GM12878 (cell line): ENCODE measurements around the gene EMSY. TPM values are rescaled to one million over a fixed set of nuclear protein-coding genes. Genes with fewer than 3 reads are reported as not detected.

Source experiments
- ATAC-seq: fragments of 200-7000 bp; cut with Tn5 transposase; 3 replicates; pipeline ENCODE4 v1.9.1; 2020; ENCODE audit warnings: mild to moderate bottlenecking, moderate library complexity
- BruUV-seq: library from RNA; stranded (reverse); fragments of 400-500 nt; replicated peaks from 2 replicates; lab custom pipeline; 2021; lab: Mats Ljungman, UMichigan
- CTCF ChIA-PET: fragments of 300-600 bp; sonication (Branson Sonifier 250); formaldehyde crosslinking; extraction: SDS; loops from one replicate; lab custom pipeline; 2021; ENCODE audit warnings: inconsistent platforms; lab: Yijun Ruan, JAX
- POLR2A ChIA-PET: fragments of 350-600 bp; formaldehyde crosslinking; extraction: SDS; loops from one replicate; lab custom pipeline; 2021; ENCODE audit warnings: inconsistent platforms; lab: Charles Lee
- RAD21 ChIA-PET: fragments of 300-600 bp; sonication (Branson Sonifier 250); formaldehyde crosslinking; loops from one replicate; lab custom pipeline; 2023; ENCODE audit warnings: antibody characterized with exemption; ENCODE audit not compliant: unreplicated experiment; lab: Charles Lee
- SMC1A ChIA-PET: fragments of 300-600 bp; sonication (Branson Sonifier 250); formaldehyde crosslinking; loops from one replicate; lab custom pipeline; 2023; ENCODE audit not compliant: unreplicated experiment, uncharacterized antibody; lab: Charles Lee
- DNase-seq: peaks from one replicate; pipeline ENCODE4 v3.0.0-alpha.2; 2011; ENCODE audit warnings: low read depth, low spot score
- FAIRE-seq: peaks from 3 replicates; lab custom pipeline; 2011; peaks lifted over from hg19 to GRCh38; lab: Jason Lieb, UNC
- H2AFZ ChIP-seq: 2 replicates; pipeline ENCODE4 v1.6.0; 2011; ENCODE audit warnings: low read depth, low read length, control low read depth; ENCODE audit not compliant: control insufficient read depth
- H3K27ac ChIP-seq: 2 replicates; pipeline ENCODE4 v1.5.1; 2011; ENCODE audit warnings: control low read depth; ENCODE audit not compliant: control insufficient read depth, insufficient read depth
- H3K27me3 ChIP-seq, 2 experiments: replicated peaks in 1 of 2; 2 replicates each; pipeline versions ENCODE4 v1.6.0 to v1.6.1; 2011; ENCODE audit warnings: low read length in 1 of 2; ENCODE audit not compliant: control insufficient read depth in 2 of 2, insufficient read depth in 2 of 2
- H3K36me3 ChIP-seq, 2 experiments: 2 replicates each; pipeline ENCODE4 v1.5.1; 2011; ENCODE audit warnings: low read length in 1 of 2; ENCODE audit not compliant: control insufficient read depth in 2 of 2, insufficient read depth in 2 of 2
- H3K4me1 ChIP-seq: 2 replicates; pipeline ENCODE4 v1.6.1; 2011; ENCODE audit warnings: mild to moderate bottlenecking, low read length, moderate library complexity, mixed read lengths; ENCODE audit not compliant: control insufficient read depth, insufficient read depth
- H3K4me2 ChIP-seq: 2 replicates; pipeline ENCODE4 v1.6.0; 2011; ENCODE audit warnings: control low read depth; ENCODE audit not compliant: control insufficient read depth, insufficient read depth
- H3K4me3 ChIP-seq: fragments of 200-600 bp; sonication (generic); 2 replicates; pipeline ENCODE4 v1.5.1; 2016
- H3K79me2 ChIP-seq: 2 replicates; pipeline ENCODE4 v1.6.0; 2011; ENCODE audit warnings: low read length; ENCODE audit not compliant: control insufficient read depth, insufficient read depth
- H3K9ac ChIP-seq: 2 replicates; pipeline ENCODE4 v1.8.0; 2011; ENCODE audit warnings: low read length, control low read depth, mixed read lengths; ENCODE audit not compliant: control insufficient read depth, insufficient read depth
- H3K9me3 ChIP-seq: replicated peaks from 3 replicates; pipeline ENCODE4 v1.5.1; 2011; ENCODE audit warnings: mild to moderate bottlenecking, low read length; ENCODE audit not compliant: control insufficient read depth, insufficient read depth
- H4K20me1 ChIP-seq: 2 replicates; pipeline ENCODE4 v1.6.0; 2011; ENCODE audit not compliant: control insufficient read depth, insufficient read depth
- BACH1 ChIP-seq: fragments of 450-650 bp; IDR thresholded peaks from 2 replicates; pipeline ENCODE4 v1.6.1; 2017; ENCODE audit warnings: mild to moderate bottlenecking, borderline replicate concordance
- EED ChIP-seq: sonication (generic); IDR thresholded peaks from 2 replicates; pipeline ENCODE4 v1.6.1; 2016; ENCODE audit warnings: antibody characterized with exemption, low read depth
- EGR1 ChIP-seq, 2 experiments: IDR thresholded peaks; 1 replicate in 1 of 2; 2 replicates in 1 of 2; pipeline ENCODE4 v1.6.1; 2011 to 2012; ENCODE audit warnings: low read depth in 2 of 2, low read length in 2 of 2, borderline replicate concordance in 1 of 2, mild to moderate bottlenecking in 1 of 2, moderate library complexity in 1 of 2
- FOXK2 ChIP-seq: fragments of 450-650 bp; IDR thresholded peaks from 2 replicates; pipeline ENCODE4 v1.6.1; 2017; ENCODE audit warnings: mild to moderate bottlenecking, moderate library complexity
- HDAC2 ChIP-seq: fragments of 200-600 bp; sonication (generic); IDR thresholded peaks from 2 replicates; pipeline ENCODE4 v1.6.1; 2017
- IKZF1 ChIP-seq: fragments of 450-650 bp; conservative IDR thresholded peaks from 2 replicates; pipeline ENCODE4 v1.6.1; 2017; ENCODE audit warnings: antibody characterized with exemption, mild to moderate bottlenecking
- RFX5 ChIP-seq: IDR thresholded peaks from 2 replicates; pipeline ENCODE4 v1.6.1; 2011; ENCODE audit warnings: low read depth, low read length, improper control_type of control experiment
- SIN3A ChIP-seq: IDR thresholded peaks from 2 replicates; pipeline ENCODE4 v1.6.1; 2012; ENCODE audit warnings: low read depth, low read length, improper control_type of control experiment
- SRF ChIP-seq, 2 experiments: IDR thresholded peaks; 2 replicates each; pipeline ENCODE4 v1.6.1; 2011; ENCODE audit warnings: low read depth in 2 of 2, low read length in 2 of 2, mild to moderate bottlenecking in 1 of 2, moderate library complexity in 1 of 2
- WRNIP1 ChIP-seq: IDR thresholded peaks from 2 replicates; pipeline ENCODE4 v1.6.1; 2011; ENCODE audit warnings: low read depth, low read length, improper control_type of control experiment, borderline replicate concordance
- ZBTB4 ChIP-seq: fragments of 450-650 bp; formaldehyde crosslinking; IDR thresholded peaks from 2 replicates; pipeline ENCODE4 v1.4.0; 2022; ENCODE audit warnings: mild to moderate bottlenecking, moderate library complexity
- ZNF24 ChIP-seq: fragments of 450-650 bp; IDR thresholded peaks from 2 replicates; pipeline ENCODE4 v1.6.1; 2017; ENCODE audit warnings: antibody characterized with exemption, mild to moderate bottlenecking
- ZZZ3 ChIP-seq: IDR thresholded peaks from 2 replicates; pipeline ENCODE4 v1.6.1; 2011; ENCODE audit warnings: low read depth; ENCODE audit not compliant: control insufficient read depth, insufficient read length
- WGBS: methylation state at CpG from one replicate; pipeline ENCODE4 v1.1.6; 2016; ENCODE audit warnings: low lambda C conversion rate; ENCODE audit not compliant: insufficient replicate concordance, insufficient coverage; ENCODE audit errors: missing lambda C conversion rate; 5-methylcytosine and 5-hydroxymethylcytosine counted together
- in situ Hi-C: fragments of 300-500 bp; cut with MboI; formaldehyde crosslinking; loops from 9 replicates; pipeline ENCODE4 v1.14.3; 2018; ENCODE audit warnings: mixed read lengths
- intact Hi-C: fragments of 100-400 bp; cut with micrococcal nuclease; formaldehyde crosslinking; loops from one replicate; pipeline ENCODE4 v1.14.2; 2022; ENCODE audit not compliant: unreplicated experiment
- polyA plus RNA-seq, 11 experiments: library from polyadenylated mRNA; depleted of rRNA in 4 of 11; unstranded in 6 of 11; stranded (reverse) in 5 of 11; fragments of >200 nt; fragmentation: Nextera tagmentation in 4 of 11; fragmentation: Illumina TruSeq in 1 of 11; extraction: Ambion mirVana in 4 of 11; extraction: Trizol in 1 of 11; gene quantifications; 1 replicate in 1 of 11; 2 replicates in 10 of 11; pipeline versions ENCODE4 v1.2.1 to v1.2.3, GENCODE V29; 2011 to 2016; ENCODE audit warnings: inconsistent platforms in 2 of 11, missing spikeins in 2 of 11, low read depth in 1 of 11
- total RNA-seq, 4 experiments: library from RNA; depleted of rRNA in 3 of 4; stranded (reverse); fragments of >200 nt in 3 of 4; fragmentation: Illumina TruSeq in 1 of 4; extraction: Trizol in 1 of 4; gene quantifications; 2 replicates each; pipeline versions ENCODE4 v1.2.1 to v1.2.3, GENCODE V29; 2013 to 2021

The EMSY gene
- total and polyA plus RNA-seq, 10 of the 15 experiments (the other 5 are each of a cell fraction or from before 2014, with no cell fraction given): 9.3 to 26.9 (median 13.0) TPM

- H3K9me3 ChIP-seq: no peaks in the 10 kb centered on the region
- ATAC-seq: no peak
- ChIA-PET POLR2A (no interaction called here), RAD21 (no interaction called here), CTCF (no interaction called here), SMC1A (no interaction called here)
- 3% methylated on average over 2 of the region's 2 CpGs for WGBS
- no peaks in the 10 kb centered on the region; a peak in 1 of 4 replicates for H3K27me3 ChIP-seq
- in situ Hi-C loops: no loop called here
- H4K20me1 ChIP-seq: no peaks in the 10 kb centered on the region
- FAIRE-seq: no peak
- no peak overlapping the region for H2AFZ ChIP-seq
- no peak overlapping the region for H3K4me2 ChIP-seq
- no peak overlapping the region for H3K27ac ChIP-seq
- H3K4me1 ChIP-seq: no peaks in the 10 kb centered on the region
- BruUV-seq: no TSS peak
- no peak overlapping the region for H3K4me3 ChIP-seq
- H3K79me2 ChIP-seq: no peaks in the 10 kb centered on the region
- H3K9ac ChIP-seq: no peak overlapping the region
- H3K36me3 ChIP-seq: no peaks in the 10 kb centered on the region
- intact Hi-C loops: no loop called here
- TF ChIP-seq WRNIP1: no peak
- no peak for TF ChIP-seq ZZZ3
- no peak for TF ChIP-seq EGR1 (IDR thresholded peaks at IDR 0.05; ENCODE audit: borderline replicate concordance in 1 of 2, low read depth in 2 of 2, low read length in 2 of 2)
- no peak for TF ChIP-seq ZBTB4 (CRISPR knock-in tag)
- no peak for TF ChIP-seq ZNF24
- TF ChIP-seq BACH1: no peak
- TF ChIP-seq SIN3A: no peak
- no peak for TF ChIP-seq SRF (IDR thresholded peaks at IDR 0.05; ENCODE audit: low read depth in 2 of 2, low read length in 2 of 2)
- TF ChIP-seq HDAC2: no peak
- TF ChIP-seq RFX5: no peak
- no peak for TF ChIP-seq IKZF1
- no peak for TF ChIP-seq EED
- no peak for TF ChIP-seq FOXK2
- no peak for DNase-seq
These were observed 129.6 kb downstream of the EMSY start for GRCh38 chr11:76574406-76574805.
